Mesenchymal stem cell (in vitro differentiated cells and primary cell): ENCODE measurements around the gene EME1.
A peak's percentile ranks its signal among the peaks of the same experiment; 100 is the strongest.

Experiments used
- DNase-seq: peaks from one replicate; pipeline ENCODE4 v3.0.0-alpha.2; 2013
- H2AFZ ChIP-seq: one replicate; pipeline ENCODE4 v1.6.1; 2013; ENCODE audit warnings: low read depth, mild to moderate bottlenecking, control low read depth, inconsistent platforms, low read length, moderate library complexity
- H2AK5ac ChIP-seq: 2 replicates; pipeline ENCODE4 v1.6.1; 2013; ENCODE audit warnings: low read length, moderate library complexity, mild to moderate bottlenecking, inconsistent platforms; ENCODE audit not compliant: severe bottlenecking
- H2BK120ac ChIP-seq: one replicate; pipeline ENCODE4 v1.6.1; 2013; ENCODE audit warnings: low read depth, mild to moderate bottlenecking, inconsistent platforms, low read length, moderate library complexity
- H2BK12ac ChIP-seq, 2 experiments: one replicate each; pipeline ENCODE4 v1.6.1; 2013; ENCODE audit warnings: inconsistent platforms in 2 of 2, low read length in 2 of 2, mild to moderate bottlenecking in 2 of 2, moderate library complexity in 2 of 2, control low read depth in 1 of 2
- H2BK15ac ChIP-seq: one replicate; pipeline ENCODE4 v1.6.1; 2013; ENCODE audit warnings: mild to moderate bottlenecking, low read depth, inconsistent platforms; ENCODE audit not compliant: poor library complexity, severe bottlenecking
- H2BK5ac ChIP-seq: 2 replicates; pipeline ENCODE4 v1.6.1; 2013; ENCODE audit warnings: low read depth, mild to moderate bottlenecking, low read length, control low read depth, inconsistent platforms; ENCODE audit not compliant: poor library complexity, severe bottlenecking
- H3K14ac ChIP-seq, 2 experiments: one replicate each; pipeline ENCODE4 v1.6.1; 2013; ENCODE audit warnings: inconsistent platforms in 2 of 2, low read length in 2 of 2, control low read depth in 1 of 2, mild to moderate bottlenecking in 1 of 2, moderate library complexity in 1 of 2
- H3K18ac ChIP-seq, 2 experiments: one replicate each; pipeline ENCODE4 v1.6.1; 2013; ENCODE audit warnings: inconsistent platforms in 2 of 2, low read length in 2 of 2, control low read depth in 1 of 2, low read depth in 1 of 2, mild to moderate bottlenecking in 1 of 2
- H3K23ac ChIP-seq, 2 experiments: one replicate each; pipeline ENCODE4 v1.6.1; 2013; ENCODE audit warnings: inconsistent platforms in 2 of 2, low read length in 2 of 2, mild to moderate bottlenecking in 2 of 2, moderate library complexity in 2 of 2, control low read depth in 1 of 2
- H3K27ac ChIP-seq: 2 replicates; pipeline ENCODE4 v1.5.1; 2013; ENCODE audit warnings: mild to moderate bottlenecking, moderate library complexity, low read length, control low read depth, inconsistent platforms; ENCODE audit not compliant: poor library complexity, severe bottlenecking
- H3K27me3 ChIP-seq, 2 experiments: 2 replicates each; pipeline versions ENCODE4 v1.6.1 to v1.7.0; 2013; ENCODE audit warnings: low read length in 2 of 2, mild to moderate bottlenecking in 2 of 2, moderate library complexity in 2 of 2, control low read depth in 1 of 2, inconsistent platforms in 1 of 2; ENCODE audit not compliant: control insufficient read depth in 1 of 2, insufficient read depth in 1 of 2
- H3K36me3 ChIP-seq, 2 experiments: 2 replicates each; pipeline versions ENCODE4 v1.6.1 to v1.7.0; 2013; ENCODE audit warnings: low read length in 2 of 2, control low read depth in 1 of 2, inconsistent platforms in 1 of 2, low read depth in 1 of 2, mild to moderate bottlenecking in 1 of 2; ENCODE audit not compliant: insufficient read depth in 2 of 2, control insufficient read depth in 1 of 2
- H3K4ac ChIP-seq, 2 experiments: one replicate each; pipeline ENCODE4 v1.6.1; 2013; ENCODE audit warnings: inconsistent platforms in 2 of 2, low read length in 2 of 2, mild to moderate bottlenecking in 2 of 2, moderate library complexity in 2 of 2, control low read depth in 1 of 2, low read depth in 1 of 2
- H3K4me1 ChIP-seq: 2 replicates; pipeline ENCODE4 v1.6.1; 2013; ENCODE audit warnings: low read depth, low read length, control low read depth; ENCODE audit not compliant: control insufficient read depth, insufficient read depth
- H3K4me2 ChIP-seq: 2 replicates; pipeline ENCODE4 v1.6.1; 2013; ENCODE audit warnings: low read length, mild to moderate bottlenecking, inconsistent platforms; ENCODE audit not compliant: poor library complexity, severe bottlenecking
- H3K4me3 ChIP-seq, 2 experiments: 2 replicates each; pipeline versions ENCODE4 v1.5.1 to v1.7.0; 2013; ENCODE audit warnings: low read length in 2 of 2, mild to moderate bottlenecking in 2 of 2, control low read depth in 1 of 2, low read depth in 1 of 2; ENCODE audit not compliant: insufficient read depth in 1 of 2
- H3K79me1 ChIP-seq: replicated peaks from 2 replicates; pipeline ENCODE4 v1.6.1; 2013; ENCODE audit warnings: mild to moderate bottlenecking, control low read depth, low read length, inconsistent platforms; ENCODE audit not compliant: poor library complexity, severe bottlenecking
- H3K9ac ChIP-seq: 2 replicates; pipeline ENCODE4 v1.7.0; 2013; ENCODE audit warnings: mild to moderate bottlenecking, low read length, moderate library complexity
- H3K9me3 ChIP-seq: 2 replicates; pipeline ENCODE4 v1.7.0; 2013; ENCODE audit warnings: mild to moderate bottlenecking, low read length; ENCODE audit not compliant: control insufficient read depth
- H4K8ac ChIP-seq: one replicate; pipeline ENCODE4 v1.6.1; 2013; ENCODE audit warnings: inconsistent platforms, mild to moderate bottlenecking, low read length, moderate library complexity
- H4K91ac ChIP-seq: one replicate; pipeline ENCODE4 v1.6.1; 2013; ENCODE audit warnings: mild to moderate bottlenecking, low read length, inconsistent platforms
- WGBS: methylation state at CpG from one replicate; pipeline ENCODE4 v1.1.7; 2013; ENCODE audit warnings: mixed read lengths; 5-methylcytosine and 5-hydroxymethylcytosine counted together

EME1 gene

DNA sequence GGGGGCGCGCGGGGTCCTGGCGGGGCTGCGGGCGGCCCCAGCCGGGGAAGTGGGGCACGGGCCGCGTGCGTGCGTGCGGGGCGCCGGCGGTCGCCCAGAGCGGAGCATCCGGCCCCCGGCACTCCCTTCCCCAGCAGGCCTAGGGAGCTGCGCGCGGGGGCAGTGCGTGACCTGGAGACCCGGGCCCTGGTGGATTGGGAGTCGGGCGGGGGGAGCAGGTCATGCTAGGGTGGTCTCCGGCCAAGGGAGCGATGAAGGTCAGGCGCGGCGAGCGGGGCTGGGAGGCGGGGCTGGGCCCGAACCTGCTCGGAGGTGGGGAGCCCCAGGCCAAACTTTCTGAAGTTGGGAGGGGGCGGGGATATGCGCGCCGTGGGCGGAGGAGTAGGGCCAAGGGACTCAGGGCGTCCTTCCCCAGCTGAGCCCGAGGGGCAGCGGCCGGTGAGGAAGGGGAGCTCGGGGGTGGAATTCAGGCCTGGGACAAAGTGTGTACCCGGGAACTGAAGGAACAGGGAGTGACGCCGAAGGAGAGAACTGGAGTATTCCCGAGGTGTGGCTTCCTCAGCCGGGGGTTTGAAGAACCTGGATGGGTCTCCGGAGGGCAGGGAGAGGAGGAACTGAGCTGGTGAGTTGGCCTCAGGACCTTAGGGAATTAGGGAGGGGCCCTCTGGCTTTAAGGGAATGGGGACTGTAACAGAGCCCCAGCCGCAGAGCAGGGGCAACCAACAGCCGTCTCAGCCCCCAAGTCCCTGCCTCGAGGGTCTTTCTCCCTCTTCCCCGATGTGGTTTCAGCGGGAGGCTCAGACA, 26.5 kb upstream of the EME1 start:
- H3K18ac ChIP-seq = peak overlapping the region; percentile 96 to 100
- 2% methylated on average over 51 of the region's 57 CpGs for WGBS
- H3K4me3 ChIP-seq = peak overlapping the region; percentile 99

DNA sequence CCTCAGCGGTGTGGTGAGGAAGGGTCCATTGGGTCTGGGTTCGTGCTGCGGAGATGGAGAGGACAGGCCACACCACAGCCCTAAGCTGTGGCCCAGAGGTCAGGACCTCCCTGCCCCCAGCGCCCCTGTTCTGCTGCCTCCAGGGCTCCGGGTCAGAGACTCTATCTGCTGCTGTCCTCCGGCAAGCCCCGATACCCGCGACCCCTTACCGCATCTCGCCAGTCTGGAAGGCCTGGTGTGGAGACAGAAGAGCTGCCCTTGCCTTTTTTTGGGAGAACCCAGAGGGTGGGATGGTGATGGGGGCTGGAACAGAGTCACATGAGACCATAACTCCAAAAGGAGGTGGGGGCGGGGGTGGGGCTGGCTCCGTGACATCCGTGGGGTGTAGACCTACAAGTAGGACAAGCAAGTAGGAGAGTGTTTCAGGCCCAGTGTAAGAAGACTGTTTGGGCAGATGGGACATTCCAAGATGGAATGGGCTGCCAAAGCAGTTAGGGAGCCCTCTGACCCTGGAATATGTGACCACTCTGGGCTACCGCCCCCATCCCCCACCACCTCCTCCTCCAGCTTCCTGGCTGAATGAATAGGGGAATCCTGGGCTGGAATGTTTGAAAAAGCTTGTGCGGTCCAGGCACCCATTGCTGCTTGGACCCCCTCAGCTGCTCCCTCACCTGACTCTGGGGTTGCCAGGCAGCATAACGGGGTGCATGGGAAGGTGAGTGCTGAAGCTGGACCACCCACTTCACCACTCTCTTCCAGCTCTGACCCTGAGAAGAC, 25.7 kb upstream of the EME1 start:
- Histone ChIP-seq H3K4ac (peak overlapping the region; percentile 55 to 94), H3K9ac (peak overlapping the region; percentile 92), H2BK12ac (peak overlapping the region in 1 of 2 experiments; percentile 67), H2BK120ac (no peak overlapping the region), H3K23ac (peak overlapping the region in 1 of 2 experiments; percentile 87), H3K14ac (peak overlapping the region in 1 of 2 experiments; percentile 94), H2BK5ac (no peak overlapping the region), H4K91ac (peak overlapping the region; percentile 65), H4K8ac (no peak overlapping the region), H3K79me1 (peaks cover 33% of the 10 kb centered on the region), H2AK5ac (peak overlapping the region; percentile 13), H2AFZ (no peak overlapping the region), H3K4me2 (peak overlapping the region; percentile 74), H3K36me3 (peaks cover 4 to 8% of the 10 kb centered on the region in 2 experiments), H3K27ac (no peak overlapping the region), H2BK15ac (no peak overlapping the region), H3K18ac (peak overlapping the region; percentile 44 to 55), H3K9me3 (no peaks in the 10 kb centered on the region), H3K4me3 (peak overlapping the region; percentile 99), H3K4me1 (peaks cover 31% of the 10 kb centered on the region), H3K27me3 (no peaks in the 10 kb centered on the region)
- DNase-seq = no peak
- 38% methylated on average over 16 of the region's 17 CpGs for WGBS

More for the DNA sequence above, 26.5 kb upstream of the EME1 start:
- Histone ChIP-seq H3K27me3 (no peaks in the 10 kb centered on the region), H2AK5ac (no peak overlapping the region), H4K8ac (peak overlapping the region; percentile 97), H3K14ac (peak overlapping the region in 1 of 2 experiments; percentile 99), H3K4ac (peak overlapping the region; percentile 93 to 94), H2AFZ (peak overlapping the region; percentile 98), H3K79me1 (peaks cover 26% of the 10 kb centered on the region), H3K23ac (peak overlapping the region in 1 of 2 experiments; percentile 63), H3K9me3 (no peaks in the 10 kb centered on the region), H3K36me3 (peaks cover 0 to 3% of the 10 kb centered on the region in 2 experiments), H2BK120ac (peak overlapping the region; percentile 84), H2BK12ac (peak overlapping the region in 1 of 2 experiments; percentile 67), H3K27ac (no peak overlapping the region), H3K9ac (peak overlapping the region; percentile 92), H4K91ac (peak overlapping the region; percentile 94), H3K4me2 (peak overlapping the region; percentile 74), H3K4me1 (peaks cover 31% of the 10 kb centered on the region), H2BK5ac (peak overlapping the region; percentile 51), H2BK15ac (peak overlapping the region; percentile 34)
- DNase-seq = peak; percentile 42

DNA sequence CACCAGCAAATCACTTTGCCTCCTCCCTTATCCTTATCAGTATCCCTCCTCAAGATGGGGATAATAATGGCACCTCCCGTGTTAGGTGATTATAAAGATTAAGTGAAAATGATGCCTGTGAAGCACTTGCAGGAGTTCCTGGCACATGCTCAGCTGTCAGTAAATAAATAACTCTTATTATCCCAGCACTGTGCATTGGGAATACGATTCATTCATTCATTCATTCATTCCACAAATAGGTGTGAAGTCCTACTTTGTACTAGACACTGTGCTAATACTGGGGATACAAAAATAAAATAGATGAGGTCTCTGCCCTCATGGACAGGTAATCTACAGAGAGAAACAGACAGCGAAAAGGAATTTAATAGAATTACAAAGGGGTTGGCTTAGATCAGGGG, 25.1 kb upstream of the EME1 start:
- Histone ChIP-seq H3K27me3 (no peaks in the 10 kb centered on the region), H3K23ac (no peak overlapping the region), H4K8ac (no peak overlapping the region), H2BK120ac (no peak overlapping the region), H2BK12ac (no peak overlapping the region), H2AFZ (no peak overlapping the region), H3K14ac (no peak overlapping the region), H3K9me3 (no peaks in the 10 kb centered on the region), H3K4ac (no peak overlapping the region), H3K36me3 (peaks cover 9 to 14% of the 10 kb centered on the region in 2 experiments), H3K4me2 (no peak overlapping the region), H2BK5ac (no peak overlapping the region), H3K18ac (peak overlapping the region in 1 of 2 experiments; percentile 44), H3K4me1 (peaks cover 31% of the 10 kb centered on the region), H3K4me3 (peak overlapping the region in 1 of 2 experiments; percentile 99), H3K79me1 (peaks cover 39% of the 10 kb centered on the region), H3K27ac (no peak overlapping the region), H3K9ac (peak overlapping the region; percentile 92), H4K91ac (no peak overlapping the region), H2AK5ac (no peak overlapping the region), H2BK15ac (no peak overlapping the region)
- WGBS = 98% methylated on average over 1 of the region's 3 CpGs
- DNase-seq = no peak
